GM19372 (cell line): ENCODE data around the gene ZFP57.
A peak's percentile ranks its signal among the peaks of the same experiment; 100 is the strongest.

Source experiments
- ATAC-seq: cut with Tn5 transposase; IDR thresholded peaks from one replicate; pipeline ENCODE4 v1.9.1; 2021; ENCODE audit warnings: mild to moderate bottlenecking, low read depth, moderate library complexity; ENCODE audit not compliant: unreplicated experiment

Gene ZFP57

GRCh38 chr6:29680904-29681303 lies at the start of gene ZFP57:
Gene ZFP57 (minus strand): TSS chr6:29681152. CDS start chr6:29677003, 4,149 bp downstream.
- no peak for ATAC-seq

GRCh38 chr6:29730575-29731126 lies 49.7 kb upstream of the ZFP57 start:
- ATAC-seq, result no peak

GRCh38 chr6:29729774-29730328 lies 48.9 kb upstream of the ZFP57 start:
- no peak for ATAC-seq

- no peak for ATAC-seq
Measured at GRCh38 chr6:29728875-29729270, 47.9 kb upstream of the ZFP57 start.

GRCh38 chr6:29728173-29728874 lies 47.4 kb upstream of the ZFP57 start:
- no peak for ATAC-seq

GRCh38 chr6:29727637-29728036 lies 46.7 kb upstream of the ZFP57 start:
- no peak for ATAC-seq

GRCh38 chr6:29726571-29727194 lies 45.7 kb upstream of the ZFP57 start:
- ATAC-seq, result no peak

GRCh38 chr6:29726001-29726400 lies 45.0 kb upstream of the ZFP57 start:
- no peak for ATAC-seq

- no peak for ATAC-seq
Measured at GRCh38 chr6:29724937-29725869, 44.3 kb upstream of the ZFP57 start.

GRCh38 chr6:29723666-29724588 lies 43.0 kb upstream of the ZFP57 start:
- ATAC-seq, result peak; percentile 37

- peak; percentile 81 for ATAC-seq
Measured at GRCh38 chr6:29723262-29723665, 42.3 kb upstream of the ZFP57 start, which contains the start of gene HLA-F. Gene HLA-F (plus strand): TSS chr6:29723434. CDS start chr6:29723464, 30 bp downstream.

GRCh38 chr6:29720863-29721262 lies 39.9 kb upstream of the ZFP57 start:
- no peak for ATAC-seq

GRCh38 chr6:29710281-29710941 lies 29.5 kb upstream of the ZFP57 start:
- no peak for ATAC-seq

GRCh38 chr6:29709188-29709587 lies 28.2 kb upstream of the ZFP57 start:
- ATAC-seq, result no peak

GRCh38 chr6:29708432-29709179 lies 27.7 kb upstream of the ZFP57 start:
- ATAC-seq, result no peak

GRCh38 chr6:29705389-29706231 lies 24.7 kb upstream of the ZFP57 start:
- ATAC-seq, result no peak

GRCh38 chr6:29702519-29703103 lies 21.7 kb upstream of the ZFP57 start:
- ATAC-seq, result no peak
